Measurements from ENCODE around the gene ZNF710. TPM values are rescaled to one million over a fixed set of nuclear protein-coding genes. Genes with fewer than 3 reads are reported as not detected.

The ZNF710 gene
- total RNA-seq, 1 experiment from 2014 or later = 27.3 TPM

GRCh38 chr15:90053685-90054466, 52.8 kb downstream of the ZNF710 start:
- Histone ChIP-seq H3K4me3 (ENCODE audit: low read depth, low read length, poor library complexity, severe bottlenecking) (no peak overlapping the region), H3K9me3 (ENCODE audit: low read depth, low read length, poor library complexity, severe bottlenecking) (no peaks in the 10 kb centered on the region), H3K27ac (ENCODE audit: low read depth, low read length, poor library complexity, severe bottlenecking) (no peak overlapping the region), H3K27me3 (replicated peaks; ENCODE audit: insufficient read depth, low read depth, low read length, poor library complexity) (no peaks in the 10 kb centered on the region), H3K36me3 (ENCODE audit: insufficient read depth, low read length, poor library complexity, severe bottlenecking) (no peaks in the 10 kb centered on the region), H3K4me1 (ENCODE audit: insufficient read depth, low read length, poor library complexity, severe bottlenecking) (peaks cover 7% of the 10 kb centered on the region)
- DNase-seq (ENCODE audit: low spot score) = no peak
- intact Hi-C loops (cut with micrococcal nuclease; ENCODE audit: unreplicated experiment) = no loop called here
- no TSS peak for BruUV-seq (replicated peaks)
- ChIA-PET POLR2A (ENCODE audit: low non-redundant PET) (no interaction called here), CTCF (interaction anchor here (0.7 kb wide), 1 partner anchor 1839 kb away, joined by 4 read pairs; no protein-coding TSS in a partner anchor)
- no peak for TF ChIP-seq EZH2 (IDR thresholded peaks at IDR 0.05; ENCODE audit: borderline replicate concordance, low read depth, low read length, poor library complexity, severe bottlenecking)
- no peak for TF ChIP-seq CTCF (conservative IDR thresholded peaks at IDR 0.05; ENCODE audit: low read depth, low read length)

DNA sequence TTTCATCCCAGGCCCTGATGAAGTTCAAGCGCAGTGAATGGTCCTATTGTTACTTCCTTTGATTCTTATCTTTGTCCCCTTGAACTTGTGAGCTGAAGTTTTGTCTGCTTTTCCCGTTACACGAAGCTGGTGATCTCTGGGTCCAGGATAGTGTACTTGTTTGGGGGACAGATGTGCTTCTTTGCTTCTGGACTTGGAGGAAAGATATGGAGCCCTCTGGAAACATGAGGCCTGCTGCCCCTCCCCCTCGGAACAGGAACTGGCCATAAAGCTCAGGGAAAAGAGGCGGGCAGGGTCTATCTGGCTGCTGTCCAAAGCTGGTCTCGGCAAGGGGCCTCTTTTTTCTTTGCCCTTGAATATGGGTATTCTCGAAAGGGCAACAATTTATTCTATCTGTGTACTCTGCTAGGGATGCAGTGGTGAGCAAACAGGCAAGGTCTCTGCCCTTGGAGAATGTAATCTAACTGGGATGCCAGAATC, 53.5 kb downstream of the ZNF710 start:
- intact Hi-C loops (cut with micrococcal nuclease; ENCODE audit: unreplicated experiment) = no loop called here
- ChIA-PET POLR2A (ENCODE audit: low non-redundant PET) (no interaction called here), CTCF (no interaction called here)
- no peaks in the 10 kb centered on the region for H3K36me3 ChIP-seq (ENCODE audit: insufficient read depth, low read length, poor library complexity, severe bottlenecking)
- H3K9me3 ChIP-seq (ENCODE audit: low read depth, low read length, poor library complexity, severe bottlenecking) = no peaks in the 10 kb centered on the region
- no TSS peak for BruUV-seq (replicated peaks)
- no peaks in the 10 kb centered on the region for H3K27me3 ChIP-seq (replicated peaks; ENCODE audit: insufficient read depth, low read depth, low read length, poor library complexity)
- peaks cover 7% of the 10 kb centered on the region for H3K4me1 ChIP-seq (ENCODE audit: insufficient read depth, low read length, poor library complexity, severe bottlenecking)
- H3K4me3 ChIP-seq (ENCODE audit: low read depth, low read length, poor library complexity, severe bottlenecking) = no peak overlapping the region
- H3K27ac ChIP-seq (ENCODE audit: low read depth, low read length, poor library complexity, severe bottlenecking) = peak overlapping the region; percentile 50
- TF ChIP-seq CTCF (conservative IDR thresholded peaks at IDR 0.05; ENCODE audit: low read depth, low read length) (no peak), EZH2 (IDR thresholded peaks at IDR 0.05; ENCODE audit: borderline replicate concordance, low read depth, low read length, poor library complexity, severe bottlenecking) (no peak)
- DNase-seq (ENCODE audit: low spot score) = peak; percentile 34

GRCh38 chr15:90055182-90055581, 54.1 kb downstream of the ZNF710 start:
- CTCF ChIA-PET = no interaction called here

More at GRCh38 chr15:90055182-90055581, 54.1 kb downstream of the ZNF710 start:
- Histone ChIP-seq H3K27me3 (replicated peaks; ENCODE audit: insufficient read depth, low read depth, low read length, poor library complexity) (no peaks in the 10 kb centered on the region), H3K27ac (ENCODE audit: low read depth, low read length, poor library complexity, severe bottlenecking) (no peak overlapping the region), H3K9me3 (ENCODE audit: low read depth, low read length, poor library complexity, severe bottlenecking) (no peaks in the 10 kb centered on the region), H3K4me3 (ENCODE audit: low read depth, low read length, poor library complexity, severe bottlenecking) (no peak overlapping the region), H3K36me3 (ENCODE audit: insufficient read depth, low read length, poor library complexity, severe bottlenecking) (no peaks in the 10 kb centered on the region), H3K4me1 (ENCODE audit: insufficient read depth, low read length, poor library complexity, severe bottlenecking) (peaks cover 7% of the 10 kb centered on the region)
- BruUV-seq (replicated peaks) = no TSS peak
- TF ChIP-seq CTCF (conservative IDR thresholded peaks at IDR 0.05; ENCODE audit: low read depth, low read length) (no peak), EZH2 (IDR thresholded peaks at IDR 0.05; ENCODE audit: borderline replicate concordance, low read depth, low read length, poor library complexity, severe bottlenecking) (no peak)
- intact Hi-C loops (cut with micrococcal nuclease; ENCODE audit: unreplicated experiment) = no loop called here
- no peak for DNase-seq (ENCODE audit: low spot score)
- POLR2A ChIA-PET (ENCODE audit: low non-redundant PET) = no interaction called here

Measured in A673 (cell line).